PFSK-1 (cell line): ENCODE data around the gene FER.

Source experiments
- FOXP2 ChIP-seq: optimal IDR thresholded peaks from 2 replicates; pipeline ENCODE3; 2011; ENCODE audit warnings: borderline replicate concordance, control low read depth, inconsistent platforms; ENCODE audit not compliant: insufficient read depth; ENCODE audit errors: extremely low read length, extremely low read depth
- POLR2AphosphoS5 ChIP-seq: IDR thresholded peaks from 2 replicates; pipeline ENCODE4 v1.6.1; 2012; ENCODE audit warnings: low read depth, mild to moderate bottlenecking, control low read depth, low read length, moderate library complexity
- SIN3A ChIP-seq: IDR thresholded peaks from 2 replicates; pipeline ENCODE4 v1.6.1; 2012; ENCODE audit warnings: mild to moderate bottlenecking, low read length, moderate library complexity, borderline replicate concordance; ENCODE audit not compliant: insufficient read depth

DNA sequence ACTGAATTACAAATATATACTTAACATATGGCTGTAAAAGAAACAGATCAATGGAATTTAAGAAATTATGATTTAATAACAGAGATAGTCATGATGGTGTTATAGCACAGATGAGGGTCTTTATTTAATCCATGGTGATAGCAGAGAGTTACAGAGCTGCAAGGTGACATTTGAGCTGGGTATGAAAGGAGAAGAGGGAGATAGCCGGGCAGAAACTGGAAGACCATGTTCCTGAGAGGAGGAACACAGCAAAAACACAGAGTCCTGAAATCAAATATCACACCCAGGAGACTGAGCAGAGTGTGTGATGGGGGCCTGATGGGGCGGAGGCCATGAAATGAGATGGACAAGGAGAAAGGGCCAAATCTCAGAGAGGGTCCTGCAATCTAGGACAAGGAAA is 498.7 kb downstream of the FER start:
- no peak for TF ChIP-seq SIN3A
- no peak for TF ChIP-seq POLR2AphosphoS5
- TF ChIP-seq FOXP2: no peak
